ENCODE measurements around the gene CLGN. TPM values are rescaled to one million over a fixed set of nuclear protein-coding genes. Genes with fewer than 3 reads are reported as not detected.
"Not testable (repeated sequence)": the region's sequence is repeated elsewhere in the genome, so short reads cannot be mapped to it uniquely, and the experiment has no call there.

CLGN gene
- total RNA-seq, 1 experiment from 2014 or later = 0.35 TPM

- ChIA-PET CTCF (no interaction called here), POLR2A (ENCODE audit: unreplicated experiment) (no interaction called here)
- H4K20me1 ChIP-seq (ENCODE audit: insufficient read depth) = no peaks in the 10 kb centered on the region
- no peaks in the 10 kb centered on the region for H3K36me3 ChIP-seq (ENCODE audit: low read depth)
- H3F3A ChIP-seq (ENCODE audit: insufficient read depth, low read depth) = 0 out of 2 replicates have a peak, but pooled peaks cover 4% of the 10 kb centered on the region
- TF ChIP-seq EZH2 (IDR thresholded peaks at IDR 0.05; ENCODE audit: low read depth) (no peak), CTCF (conservative IDR thresholded peaks at IDR 0.05) (no peak)
- no TSS peak for BruUV-seq (replicated peaks)
- peaks cover 18% of the 10 kb centered on the region for H3K4me1 ChIP-seq (replicated peaks; ENCODE audit: insufficient read depth)
- DNase-seq = no peak
- H3K9me2 ChIP-seq (ENCODE audit: insufficient read depth) = no peaks in the 10 kb centered on the region
- H3K79me2 ChIP-seq (ENCODE audit: low read depth) = no peaks in the 10 kb centered on the region
- H3K27ac ChIP-seq = no peak overlapping the region
- intact Hi-C loops (cut with micrococcal nuclease; ENCODE audit: unreplicated experiment) = no loop called here
- H3K27me3 ChIP-seq (ENCODE audit: insufficient read depth, low read depth) = no peaks in the 10 kb centered on the region
- H2AFZ ChIP-seq = no peak overlapping the region
- H3K9me3 ChIP-seq (ENCODE audit: insufficient read depth, low read depth) = no peaks in the 10 kb centered on the region
- H3K4me3 ChIP-seq = no peak overlapping the region
- H3K4me2 ChIP-seq = no peak overlapping the region
Observed at GRCh38 chr4:140450352-140450751, 22.9 kb upstream of the CLGN start.

- TF ChIP-seq CTCF (conservative IDR thresholded peaks at IDR 0.05) (no peak), EZH2 (IDR thresholded peaks at IDR 0.05; ENCODE audit: low read depth) (no peak)
- no peak overlapping the region for H2AFZ ChIP-seq
- no peaks in the 10 kb centered on the region for H3K9me3 ChIP-seq (ENCODE audit: insufficient read depth, low read depth)
- no peak overlapping the region for H3K27ac ChIP-seq
- no peaks in the 10 kb centered on the region for H3K36me3 ChIP-seq (ENCODE audit: low read depth)
- H3K4me1 ChIP-seq (replicated peaks; ENCODE audit: insufficient read depth) = peaks cover 18% of the 10 kb centered on the region
- no TSS peak for BruUV-seq (replicated peaks)
- H3K4me3 ChIP-seq = no peak overlapping the region
- H3K4me2 ChIP-seq = peak overlapping the region; percentile 38; the same call in 1 of the 2 replicates
- 0 out of 2 replicates have a peak, but pooled peaks cover 4% of the 10 kb centered on the region for H3F3A ChIP-seq (ENCODE audit: insufficient read depth, low read depth)
- ChIA-PET CTCF (no interaction called here), POLR2A (ENCODE audit: unreplicated experiment) (no interaction called here)
- H3K79me2 ChIP-seq (ENCODE audit: low read depth) = no peaks in the 10 kb centered on the region
- H3K9me2 ChIP-seq (ENCODE audit: insufficient read depth) = no peaks in the 10 kb centered on the region
- H4K20me1 ChIP-seq (ENCODE audit: insufficient read depth) = no peaks in the 10 kb centered on the region
- intact Hi-C loops (cut with micrococcal nuclease; ENCODE audit: unreplicated experiment) = no loop called here
- no peak for DNase-seq
- H3K27me3 ChIP-seq (ENCODE audit: insufficient read depth, low read depth) = no peaks in the 10 kb centered on the region
Observed at GRCh38 chr4:140448830-140449229, 21.4 kb upstream of the CLGN start.

GRCh38 chr4:140448162-140448561 is 20.7 kb upstream of the CLGN start:
- POLR2A ChIA-PET (ENCODE audit: unreplicated experiment) = no interaction called here
- no peak for DNase-seq

GRCh38 chr4:140444347-140444746 is 16.9 kb upstream of the CLGN start:
- DNase-seq; H3K79me2 ChIP-seq (ENCODE audit: low read depth); H4K20me1 ChIP-seq (ENCODE audit: insufficient read depth); H2AFZ ChIP-seq; CTCF ChIA-PET; H3K4me2 ChIP-seq; H3K4me3 ChIP-seq; H3F3A ChIP-seq (ENCODE audit: insufficient read depth, low read depth); BruUV-seq (replicated peaks); H3K9me3 ChIP-seq (ENCODE audit: insufficient read depth, low read depth); POLR2A ChIA-PET (ENCODE audit: unreplicated experiment); H3K36me3 ChIP-seq (ENCODE audit: low read depth); H3K27me3 ChIP-seq (ENCODE audit: insufficient read depth, low read depth); intact Hi-C loops (cut with micrococcal nuclease; ENCODE audit: unreplicated experiment); H3K27ac ChIP-seq; H3K9me2 ChIP-seq (ENCODE audit: insufficient read depth): not testable (repeated sequence)
- H3K4me1 ChIP-seq (replicated peaks; ENCODE audit: insufficient read depth) = peaks cover 18% of the 10 kb centered on the region

More at GRCh38 chr4:140448162-140448561, 20.7 kb upstream of the CLGN start:
- H3K4me2 ChIP-seq = peak overlapping the region; percentile 38
- no peak overlapping the region for H2AFZ ChIP-seq
- no peaks in the 10 kb centered on the region for H3K79me2 ChIP-seq (ENCODE audit: low read depth)
- no peak for TF ChIP-seq EZH2 (IDR thresholded peaks at IDR 0.05; ENCODE audit: low read depth)
- no peak for TF ChIP-seq CTCF (conservative IDR thresholded peaks at IDR 0.05)
- intact Hi-C loops (cut with micrococcal nuclease; ENCODE audit: unreplicated experiment) = no loop called here
- H4K20me1 ChIP-seq (ENCODE audit: insufficient read depth) = no peaks in the 10 kb centered on the region
- H3K4me3 ChIP-seq = no peak overlapping the region
- CTCF ChIA-PET = no interaction called here
- H3K36me3 ChIP-seq (ENCODE audit: low read depth) = no peaks in the 10 kb centered on the region
- no peak overlapping the region for H3K27ac ChIP-seq
- no TSS peak for BruUV-seq (replicated peaks)
- H3K4me1 ChIP-seq (replicated peaks; ENCODE audit: insufficient read depth) = peaks cover 18% of the 10 kb centered on the region
- H3K27me3 ChIP-seq (ENCODE audit: insufficient read depth, low read depth) = no peaks in the 10 kb centered on the region
- no peaks in the 10 kb centered on the region for H3K9me3 ChIP-seq (ENCODE audit: insufficient read depth, low read depth)
- H3K9me2 ChIP-seq (ENCODE audit: insufficient read depth) = no peaks in the 10 kb centered on the region
- 0 out of 2 replicates have a peak, but pooled peaks cover 4% of the 10 kb centered on the region for H3F3A ChIP-seq (ENCODE audit: insufficient read depth, low read depth)

Data from PC-9 (cell line).